H1 (cell line): ENCODE measurements around the gene PRSS2. TPM values are rescaled to one million over a fixed set of nuclear protein-coding genes. Genes with fewer than 3 reads are reported as not detected.

Experiments
- ASH2L ChIP-seq: fragments of 200-600, 300-600 bp; sonication (generic); IDR thresholded peaks from one replicate; pipeline ENCODE4 v1.7.1; 2017; ENCODE audit warnings: low read length
- CEBPB ChIP-seq: IDR thresholded peaks from 2 replicates; pipeline ENCODE4 v1.6.1; 2012; ENCODE audit warnings: low read depth, low read length
- EP300 ChIP-seq, 2 experiments: IDR thresholded peaks; 1 replicate in 1 of 2; 2 replicates in 1 of 2; pipeline ENCODE4 v1.6.1; 2011 to 2012; ENCODE audit warnings: low read depth in 2 of 2, low read length in 2 of 2, mild to moderate bottlenecking in 2 of 2, borderline replicate concordance in 1 of 2, inconsistent platforms in 1 of 2, moderate library complexity in 1 of 2
- EZH2 ChIP-seq: fragments of 200-600 bp; sonication (generic); IDR thresholded peaks from 2 replicates; pipeline ENCODE4 v1.7.1; 2012; ENCODE audit warnings: low read depth, mild to moderate bottlenecking, moderate library complexity, low read length, inconsistent platforms; ENCODE audit not compliant: severe bottlenecking
- GTF2F1 ChIP-seq: IDR thresholded peaks from 2 replicates; pipeline ENCODE4 v1.6.1; 2012; ENCODE audit warnings: low read depth, low read length, improper control_type of control experiment, borderline replicate concordance
- POLR2A ChIP-seq, 2 experiments: IDR thresholded peaks; 1 replicate in 1 of 2; 2 replicates in 1 of 2; pipeline ENCODE4 v1.6.1; 2011; ENCODE audit warnings: low read depth in 2 of 2, low read length in 2 of 2, mild to moderate bottlenecking in 2 of 2; ENCODE audit errors: control extremely low read depth in 1 of 2
- SIN3A ChIP-seq, 2 experiments: IDR thresholded peaks in 1 of 2; conservative IDR thresholded peaks in 1 of 2; 2 replicates each; pipeline ENCODE4 v1.6.1; 2011 to 2012; ENCODE audit warnings: low read length in 2 of 2, improper control_type of control experiment in 1 of 2, low read depth in 1 of 2, mild to moderate bottlenecking in 1 of 2
- SP4 ChIP-seq: IDR thresholded peaks from 2 replicates; pipeline ENCODE4 v1.6.1; 2012; ENCODE audit warnings: low read length, inconsistent platforms
- ZNF274 ChIP-seq: IDR thresholded peaks from 2 replicates; pipeline ENCODE4 v1.7.0; 2012; ENCODE audit warnings: low read length, borderline replicate concordance; ENCODE audit errors: extremely low read depth
- polyA plus RNA-seq, 7 experiments: library from polyadenylated mRNA; depleted of rRNA in 3 of 7; stranded (reverse) in 5 of 7; unstranded in 2 of 7; fragments of >200 nt in 5 of 7; fragments of 200-250 nt in 2 of 7; gene quantifications; 1 replicate in 5 of 7; 2 replicates in 1 of 7; 4 replicates in 1 of 7; pipeline versions ENCODE4 v1.2.1 to v1.2.3, GENCODE V29; 2011 to 2013; ENCODE audit warnings: missing spikeins in 2 of 7, mixed read lengths in 2 of 7
- total RNA-seq: library from RNA; stranded (reverse); fragmentation: NEBNext Ultra II Directional; extraction: Animal tissue kit (Norgen Biotek cat#: 25700); gene quantifications from 2 replicates; pipeline ENCODE4 v1.2.1, GENCODE V29; 2021
- TF ChIP-seq, protein P1 (sequence below), 3 experiments: IDR thresholded peaks; 1 replicate in 2 of 3; 2 replicates in 1 of 3; pipeline versions ENCODE4 v1.5.1 to v1.6.1; 2011; ENCODE audit warnings: low read length in 3 of 3, mild to moderate bottlenecking in 3 of 3, inconsistent platforms in 2 of 3, low read depth in 1 of 3, moderate library complexity in 1 of 3; ENCODE audit not compliant: insufficient read depth in 1 of 3; ENCODE audit errors: control extremely low read depth in 1 of 3

The PRSS2 gene
- total and polyA plus RNA-seq, 2 of the 8 experiments (the other 6 are each of a cell fraction or from before 2014, with no cell fraction given): not detected

DNA sequence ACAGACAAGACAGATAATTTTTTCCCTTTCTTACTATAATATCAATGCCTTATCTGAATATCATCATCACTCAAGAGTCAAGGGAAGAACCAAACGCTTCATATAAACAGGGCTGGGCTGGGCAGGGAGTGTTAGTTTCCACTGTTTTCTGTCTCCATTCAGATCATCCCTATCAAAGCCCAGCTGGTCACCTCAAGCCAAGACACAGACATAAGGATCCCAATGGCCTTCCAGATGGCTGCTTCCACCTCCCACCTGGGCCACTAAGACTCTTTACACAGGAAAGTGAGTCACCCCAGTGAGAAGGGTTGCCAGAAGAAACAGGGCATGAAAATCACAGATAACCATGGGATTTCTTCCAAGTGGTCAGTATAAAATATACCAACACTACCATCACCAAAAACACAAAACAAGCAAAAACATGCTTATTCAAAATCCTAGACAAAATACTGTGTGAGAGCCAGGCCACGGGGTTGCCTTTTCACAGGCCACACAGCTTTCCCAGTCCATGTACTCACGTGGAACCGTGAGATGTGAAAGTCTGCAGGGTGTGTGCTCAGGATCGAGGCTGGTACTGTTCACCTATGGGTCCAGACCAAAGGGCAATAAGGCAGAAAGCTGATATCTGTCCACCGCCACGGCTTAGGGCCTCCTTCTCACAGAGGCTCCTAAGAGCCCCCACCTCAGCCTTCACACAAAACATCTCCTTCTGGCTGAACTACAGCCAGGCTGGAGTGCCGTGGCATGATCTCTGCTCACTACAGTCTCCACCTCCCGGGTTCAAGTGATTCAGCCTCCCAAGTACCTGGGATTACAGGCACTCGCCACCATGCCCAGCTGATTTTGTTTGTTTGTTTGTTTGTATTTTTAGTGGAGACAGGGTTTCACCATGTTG lies 15.8 kb upstream of the PRSS2 start (continued):
- no peak for TF ChIP-seq EZH2
- TF ChIP-seq POLR2A (IDR thresholded peaks at IDR 0.05; ENCODE audit: control extremely low read depth in 1 of 2, low read depth in 2 of 2, low read length in 2 of 2): no peak
- TF ChIP-seq, protein P1, sequence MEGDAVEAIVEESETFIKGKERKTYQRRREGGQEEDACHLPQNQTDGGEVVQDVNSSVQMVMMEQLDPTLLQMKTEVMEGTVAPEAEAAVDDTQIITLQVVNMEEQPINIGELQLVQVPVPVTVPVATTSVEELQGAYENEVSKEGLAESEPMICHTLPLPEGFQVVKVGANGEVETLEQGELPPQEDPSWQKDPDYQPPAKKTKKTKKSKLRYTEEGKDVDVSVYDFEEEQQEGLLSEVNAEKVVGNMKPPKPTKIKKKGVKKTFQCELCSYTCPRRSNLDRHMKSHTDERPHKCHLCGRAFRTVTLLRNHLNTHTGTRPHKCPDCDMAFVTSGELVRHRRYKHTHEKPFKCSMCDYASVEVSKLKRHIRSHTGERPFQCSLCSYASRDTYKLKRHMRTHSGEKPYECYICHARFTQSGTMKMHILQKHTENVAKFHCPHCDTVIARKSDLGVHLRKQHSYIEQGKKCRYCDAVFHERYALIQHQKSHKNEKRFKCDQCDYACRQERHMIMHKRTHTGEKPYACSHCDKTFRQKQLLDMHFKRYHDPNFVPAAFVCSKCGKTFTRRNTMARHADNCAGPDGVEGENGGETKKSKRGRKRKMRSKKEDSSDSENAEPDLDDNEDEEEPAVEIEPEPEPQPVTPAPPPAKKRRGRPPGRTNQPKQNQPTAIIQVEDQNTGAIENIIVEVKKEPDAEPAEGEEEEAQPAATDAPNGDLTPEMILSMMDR (IDR thresholded peaks at IDR 0.05; ENCODE audit: control extremely low read depth in 1 of 3, insufficient read depth in 1 of 3, low read depth in 1 of 3, low read length in 3 of 3): no peak
- no peak for TF ChIP-seq SIN3A (conservative IDR thresholded peaks at IDR 0.05 in 1 of 2, IDR thresholded peaks at IDR 0.05 in 1 of 2; ENCODE audit: low read depth in 1 of 2, low read length in 2 of 2)
- TF ChIP-seq EP300 (IDR thresholded peaks at IDR 0.05; ENCODE audit: borderline replicate concordance in 1 of 2, low read depth in 2 of 2, low read length in 2 of 2): no peak
- no peak for TF ChIP-seq GTF2F1
- no peak for TF ChIP-seq ASH2L
- no peak for TF ChIP-seq ZNF274
- TF ChIP-seq SP4: no peak
- no peak for TF ChIP-seq CEBPB
